Neural cell (in vitro differentiated cells): ENCODE measurements around the gene ACYP2.

Experiments
- EP300 ChIP-seq: fragments of 450-650 bp; conservative IDR thresholded peaks from 2 replicates; pipeline ENCODE4 v1.6.1; 2014; ENCODE audit warnings: antibody characterized with exemption, mild to moderate bottlenecking, moderate library complexity; ENCODE audit not compliant: poor library complexity, severe bottlenecking
- EZH2 ChIP-seq: fragments of 200-600, 300-800 bp; shearing (Covaris generic), sonication (generic); IDR thresholded peaks from 2 replicates; pipeline ENCODE4 v1.6.1; 2014; ENCODE audit warnings: antibody characterized with exemption, low read length, borderline replicate concordance, mild to moderate bottlenecking; ENCODE audit not compliant: insufficient read depth, poor library complexity, severe bottlenecking
- MXI1 ChIP-seq: fragments of 450-650 bp; conservative IDR thresholded peaks from 2 replicates; pipeline ENCODE4 v1.6.1; 2014; ENCODE audit warnings: antibody characterized with exemption, mild to moderate bottlenecking; ENCODE audit not compliant: poor library complexity, severe bottlenecking
- POLR2AphosphoS5 ChIP-seq: IDR thresholded peaks from 2 replicates; pipeline ENCODE4 v1.6.1; 2012
- TAF1 ChIP-seq: IDR thresholded peaks from 2 replicates; pipeline ENCODE4 v1.6.1; 2012; ENCODE audit warnings: low read depth
- TF ChIP-seq, protein P1 (sequence below): IDR thresholded peaks from 2 replicates; pipeline ENCODE4 v1.6.1; 2012; ENCODE audit warnings: borderline replicate concordance
- TF ChIP-seq, protein P2 (sequence below): fragments of 450-650 bp; IDR thresholded peaks from 2 replicates; pipeline ENCODE4 v1.5.1; 2014; ENCODE audit warnings: antibody characterized with exemption, mild to moderate bottlenecking, moderate library complexity; ENCODE audit not compliant: poor library complexity, severe bottlenecking

DNA sequence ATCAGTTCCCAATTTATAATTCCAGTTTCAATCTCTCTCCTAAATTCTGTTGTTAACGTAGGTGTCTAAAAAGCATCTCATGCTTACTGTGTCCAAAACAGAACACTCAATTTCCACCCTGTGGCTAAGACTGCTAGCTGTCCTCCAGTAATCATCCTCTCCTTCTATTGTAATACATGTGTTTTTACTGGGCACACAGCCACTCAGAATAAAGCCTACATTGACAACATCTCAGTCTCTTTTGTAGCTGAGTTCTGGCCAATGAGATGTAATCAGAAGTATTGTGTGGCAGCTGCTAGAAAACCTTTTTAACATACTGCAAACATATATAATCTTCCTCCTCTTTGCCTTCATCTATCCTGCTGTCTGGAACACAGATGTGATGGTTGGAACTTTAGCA lies 170.0 kb downstream of the ACYP2 start:
- TF ChIP-seq EZH2 (no peak), POLR2AphosphoS5 (no peak), EP300 (no peak), TAF1 (no peak), MXI1 (no peak)
- TF ChIP-seq, protein P1, sequence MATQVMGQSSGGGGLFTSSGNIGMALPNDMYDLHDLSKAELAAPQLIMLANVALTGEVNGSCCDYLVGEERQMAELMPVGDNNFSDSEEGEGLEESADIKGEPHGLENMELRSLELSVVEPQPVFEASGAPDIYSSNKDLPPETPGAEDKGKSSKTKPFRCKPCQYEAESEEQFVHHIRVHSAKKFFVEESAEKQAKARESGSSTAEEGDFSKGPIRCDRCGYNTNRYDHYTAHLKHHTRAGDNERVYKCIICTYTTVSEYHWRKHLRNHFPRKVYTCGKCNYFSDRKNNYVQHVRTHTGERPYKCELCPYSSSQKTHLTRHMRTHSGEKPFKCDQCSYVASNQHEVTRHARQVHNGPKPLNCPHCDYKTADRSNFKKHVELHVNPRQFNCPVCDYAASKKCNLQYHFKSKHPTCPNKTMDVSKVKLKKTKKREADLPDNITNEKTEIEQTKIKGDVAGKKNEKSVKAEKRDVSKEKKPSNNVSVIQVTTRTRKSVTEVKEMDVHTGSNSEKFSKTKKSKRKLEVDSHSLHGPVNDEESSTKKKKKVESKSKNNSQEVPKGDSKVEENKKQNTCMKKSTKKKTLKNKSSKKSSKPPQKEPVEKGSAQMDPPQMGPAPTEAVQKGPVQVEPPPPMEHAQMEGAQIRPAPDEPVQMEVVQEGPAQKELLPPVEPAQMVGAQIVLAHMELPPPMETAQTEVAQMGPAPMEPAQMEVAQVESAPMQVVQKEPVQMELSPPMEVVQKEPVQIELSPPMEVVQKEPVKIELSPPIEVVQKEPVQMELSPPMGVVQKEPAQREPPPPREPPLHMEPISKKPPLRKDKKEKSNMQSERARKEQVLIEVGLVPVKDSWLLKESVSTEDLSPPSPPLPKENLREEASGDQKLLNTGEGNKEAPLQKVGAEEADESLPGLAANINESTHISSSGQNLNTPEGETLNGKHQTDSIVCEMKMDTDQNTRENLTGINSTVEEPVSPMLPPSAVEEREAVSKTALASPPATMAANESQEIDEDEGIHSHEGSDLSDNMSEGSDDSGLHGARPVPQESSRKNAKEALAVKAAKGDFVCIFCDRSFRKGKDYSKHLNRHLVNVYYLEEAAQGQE, result no peak
- TF ChIP-seq, protein P2, sequence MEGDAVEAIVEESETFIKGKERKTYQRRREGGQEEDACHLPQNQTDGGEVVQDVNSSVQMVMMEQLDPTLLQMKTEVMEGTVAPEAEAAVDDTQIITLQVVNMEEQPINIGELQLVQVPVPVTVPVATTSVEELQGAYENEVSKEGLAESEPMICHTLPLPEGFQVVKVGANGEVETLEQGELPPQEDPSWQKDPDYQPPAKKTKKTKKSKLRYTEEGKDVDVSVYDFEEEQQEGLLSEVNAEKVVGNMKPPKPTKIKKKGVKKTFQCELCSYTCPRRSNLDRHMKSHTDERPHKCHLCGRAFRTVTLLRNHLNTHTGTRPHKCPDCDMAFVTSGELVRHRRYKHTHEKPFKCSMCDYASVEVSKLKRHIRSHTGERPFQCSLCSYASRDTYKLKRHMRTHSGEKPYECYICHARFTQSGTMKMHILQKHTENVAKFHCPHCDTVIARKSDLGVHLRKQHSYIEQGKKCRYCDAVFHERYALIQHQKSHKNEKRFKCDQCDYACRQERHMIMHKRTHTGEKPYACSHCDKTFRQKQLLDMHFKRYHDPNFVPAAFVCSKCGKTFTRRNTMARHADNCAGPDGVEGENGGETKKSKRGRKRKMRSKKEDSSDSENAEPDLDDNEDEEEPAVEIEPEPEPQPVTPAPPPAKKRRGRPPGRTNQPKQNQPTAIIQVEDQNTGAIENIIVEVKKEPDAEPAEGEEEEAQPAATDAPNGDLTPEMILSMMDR, result no peak
